Osteocyte (in vitro differentiated cells): ENCODE results near the gene IMMP2L. TPM values are rescaled to one million over a fixed set of nuclear protein-coding genes. Genes with fewer than 3 reads are reported as not detected.

Source experiments
- DNase-seq: peaks from one replicate; pipeline ENCODE4 v3.0.0; 2021; ENCODE audit warnings: mixed read lengths; ENCODE audit not compliant: unreplicated experiment; ENCODE audit errors: extremely low spot score
- H3K27ac Mint-ChIP-seq: one replicate; pipeline ENCODE4 v1.8.0; 2021; ENCODE audit warnings: mild to moderate bottlenecking, mixed read lengths; ENCODE audit not compliant: unreplicated experiment
- H3K27me3 Mint-ChIP-seq: one replicate; pipeline ENCODE4 v1.8.0; 2021; ENCODE audit warnings: mixed read lengths; ENCODE audit not compliant: unreplicated experiment
- H3K36me3 Mint-ChIP-seq: one replicate; pipeline ENCODE4 v1.8.0; 2021; ENCODE audit warnings: mixed read lengths; ENCODE audit not compliant: unreplicated experiment
- H3K4me1 Mint-ChIP-seq: one replicate; pipeline ENCODE4 v1.8.0; 2021; ENCODE audit warnings: mixed read lengths; ENCODE audit not compliant: unreplicated experiment
- H3K4me3 Mint-ChIP-seq: one replicate; pipeline ENCODE4 v1.8.0; 2021; ENCODE audit warnings: mild to moderate bottlenecking, moderate library complexity, mixed read lengths; ENCODE audit not compliant: unreplicated experiment
- H3K9me3 Mint-ChIP-seq: one replicate; pipeline ENCODE4 v1.8.0; 2021; ENCODE audit warnings: mixed read lengths; ENCODE audit not compliant: unreplicated experiment
- CTCF ChIP-seq: fragments of 200-600 bp; sonication (generic); IDR thresholded peaks from 2 replicates; pipeline ENCODE4 v1.5.0; 2021; ENCODE audit warnings: antibody characterized with exemption, mild to moderate bottlenecking, moderate library complexity
- total RNA-seq: library from RNA; stranded (reverse); gene quantifications from 2 replicates; pipeline ENCODE4 v1.2.1, GENCODE V29; 2021

IMMP2L gene
- total RNA-seq, 1 donor from 2014 or later: 15.6 TPM

- Mint-ChIP-seq H3K9me3 (no peaks in the 10 kb centered on the region), H3K4me3 (no peak overlapping the region), H3K4me1 (peaks cover 2% of the 10 kb centered on the region), H3K36me3 (no peaks in the 10 kb centered on the region), H3K27me3 (no peaks in the 10 kb centered on the region), H3K27ac (no peak overlapping the region)
- TF ChIP-seq CTCF: no peak
- DNase-seq: no peak
Measured at GRCh38 chr7:111098926-111099250, 463.4 kb downstream of the IMMP2L start.

GRCh38 chr7:111098011-111098925 is 464.0 kb downstream of the IMMP2L start:
- Mint-ChIP-seq H3K36me3 (no peaks in the 10 kb centered on the region), H3K4me3 (no peak overlapping the region), H3K4me1 (peaks cover 2% of the 10 kb centered on the region), H3K27me3 (no peaks in the 10 kb centered on the region), H3K9me3 (no peaks in the 10 kb centered on the region), H3K27ac (no peak overlapping the region)
- TF ChIP-seq CTCF: peak; percentile 66
- DNase-seq: no peak

- DNase-seq: no peak
- peaks cover 5% of the 10 kb centered on the region for H3K4me1 Mint-ChIP-seq
- H3K4me3 Mint-ChIP-seq: no peak overlapping the region
- no peak overlapping the region for H3K27ac Mint-ChIP-seq
- H3K36me3 Mint-ChIP-seq: no peaks in the 10 kb centered on the region
- no peaks in the 10 kb centered on the region for H3K9me3 Mint-ChIP-seq
- TF ChIP-seq CTCF: no peak
- H3K27me3 Mint-ChIP-seq: peaks cover 2% of the 10 kb centered on the region
Measured at GRCh38 chr7:111096997-111097396, 465.3 kb downstream of the IMMP2L start.

GRCh38 chr7:111094419-111094818 is 467.9 kb downstream of the IMMP2L start:
- no peak for DNase-seq
- Mint-ChIP-seq H3K4me1 (peaks cover 16% of the 10 kb centered on the region), H3K36me3 (no peaks in the 10 kb centered on the region), H3K4me3 (no peak overlapping the region), H3K27ac (no peak overlapping the region), H3K9me3 (no peaks in the 10 kb centered on the region), H3K27me3 (peaks cover 6% of the 10 kb centered on the region)
- TF ChIP-seq CTCF: no peak

GRCh38 chr7:111093496-111093895 is 468.8 kb downstream of the IMMP2L start:
- H3K27me3 Mint-ChIP-seq: peaks cover 6% of the 10 kb centered on the region
- H3K4me1 Mint-ChIP-seq: peaks cover 16% of the 10 kb centered on the region
- DNase-seq: no peak
- H3K9me3 Mint-ChIP-seq: no peaks in the 10 kb centered on the region
- TF ChIP-seq CTCF: no peak
- no peaks in the 10 kb centered on the region for H3K36me3 Mint-ChIP-seq
- H3K27ac Mint-ChIP-seq: no peak overlapping the region
- no peak overlapping the region for H3K4me3 Mint-ChIP-seq
